ENCODE measurements around the gene EEF1AKMT4.

Gene EEF1AKMT4

GRCh38 chr3:184236033-184236410 is 13.4 kb upstream of the EEF1AKMT4 start:
- DNase-seq = no peak

- no peak for DNase-seq
Observed at GRCh38 chr3:184236636-184237035, 12.8 kb upstream of the EEF1AKMT4 start.

DNA sequence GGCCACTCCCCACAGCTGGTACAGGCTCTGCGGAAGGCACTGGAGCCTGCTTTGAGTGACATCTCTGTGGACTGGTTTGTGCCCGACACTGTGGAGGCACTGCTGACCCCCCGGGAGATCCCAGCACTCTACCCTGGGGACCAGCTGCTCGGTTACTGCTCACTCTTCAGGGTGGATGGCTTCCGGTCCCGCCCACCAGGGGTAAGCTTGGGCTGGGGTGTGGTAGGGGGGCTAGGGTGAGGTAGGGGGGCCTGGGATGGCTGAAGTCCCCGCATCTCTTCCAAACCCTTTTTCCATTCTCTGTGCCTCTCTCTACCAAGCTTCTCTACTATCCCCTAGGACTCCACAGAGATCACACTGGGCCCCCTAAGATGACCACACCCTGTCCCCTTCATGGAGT is 12.3 kb upstream of the EEF1AKMT4 start:
- DNase-seq = no peak

DNA sequence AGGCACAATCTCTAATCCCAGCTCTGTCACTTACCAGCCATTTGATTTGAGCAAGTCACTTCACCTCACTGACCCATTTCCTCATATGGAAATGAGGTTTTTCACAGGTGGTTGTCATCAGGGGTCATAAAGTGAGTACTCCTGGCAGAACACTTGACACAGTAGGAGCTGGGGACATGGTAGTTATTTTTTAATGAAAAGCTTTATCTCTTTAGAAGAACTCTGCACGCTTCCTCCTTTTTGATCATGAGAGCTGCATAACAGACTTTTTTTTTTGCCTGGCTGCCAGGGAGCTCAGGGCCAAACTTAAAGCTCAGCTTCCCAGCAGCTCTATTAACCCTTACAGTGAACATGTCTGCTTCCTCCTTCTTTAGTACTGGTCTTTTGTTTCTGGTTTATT is 11.7 kb upstream of the EEF1AKMT4 start:
- DNase-seq = no peak

GRCh38 chr3:184238246-184238818 is 11.1 kb upstream of the EEF1AKMT4 start:
- no peak for DNase-seq

DNA sequence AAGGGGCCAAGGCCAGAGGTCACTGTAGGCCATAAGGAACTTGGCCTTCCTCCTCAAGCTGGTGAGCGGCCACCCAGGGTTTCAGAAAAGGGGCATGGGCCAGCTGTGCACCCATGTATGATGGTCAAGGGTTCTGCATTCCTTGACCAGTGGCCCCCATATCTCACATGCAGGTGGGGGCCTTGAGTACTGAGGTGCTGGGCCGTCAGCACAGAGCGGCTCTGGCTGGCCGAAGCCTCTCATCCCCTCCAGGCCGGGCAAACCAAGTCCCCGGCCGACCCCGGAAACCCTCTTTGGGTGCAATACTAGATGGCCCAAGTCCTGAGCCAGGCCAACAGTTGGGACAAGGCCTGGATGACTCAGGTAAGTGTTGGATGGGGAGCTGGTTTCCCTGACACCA is 10.3 kb upstream of the EEF1AKMT4 start:
- DNase-seq = no peak

DNA sequence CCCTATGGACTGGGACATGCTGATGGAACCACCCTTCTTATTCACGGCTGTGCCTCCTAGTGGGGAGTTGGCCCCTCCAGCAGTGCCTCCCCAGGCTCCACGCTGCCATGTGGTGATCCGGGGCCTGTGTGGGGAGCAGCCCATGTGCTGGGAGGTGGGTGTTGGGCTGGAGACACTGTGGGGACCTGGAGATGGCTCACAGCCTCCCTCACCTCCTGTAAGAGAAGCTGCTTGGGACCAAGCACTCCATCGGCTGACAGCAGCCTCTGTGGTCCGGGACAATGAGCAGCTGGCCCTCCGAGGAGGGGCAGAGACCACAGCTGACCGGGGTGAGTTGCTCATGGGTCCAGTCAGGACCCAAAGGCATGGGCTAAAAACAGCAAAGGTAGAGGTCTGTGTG is 9.8 kb upstream of the EEF1AKMT4 start:
- no peak for DNase-seq

GRCh38 chr3:184240384-184241140 is 8.9 kb upstream of the EEF1AKMT4 start:
- DNase-seq = no peak

DNA sequence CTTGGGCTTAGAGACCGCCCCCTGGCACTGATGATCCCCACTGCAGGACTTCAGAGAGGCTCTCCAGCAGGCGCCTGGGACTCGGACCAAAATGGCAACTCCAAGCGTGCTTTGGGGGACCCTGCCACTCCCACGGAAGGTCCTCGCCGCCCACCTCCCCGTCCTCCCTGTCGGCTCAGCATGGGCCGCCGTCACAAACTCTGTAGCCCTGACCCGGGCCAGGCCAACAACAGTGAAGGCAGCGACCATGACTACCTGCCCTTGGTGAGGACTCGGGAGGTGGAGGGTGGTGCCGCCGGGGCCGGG is 8.4 kb upstream of the EEF1AKMT4 start:
- DNase-seq = no peak

- no peak for DNase-seq
Observed at GRCh38 chr3:184241447-184242296, 7.8 kb upstream of the EEF1AKMT4 start.

GRCh38 chr3:184242297-184242685 is 7.2 kb upstream of the EEF1AKMT4 start:
- no peak for DNase-seq

DNA sequence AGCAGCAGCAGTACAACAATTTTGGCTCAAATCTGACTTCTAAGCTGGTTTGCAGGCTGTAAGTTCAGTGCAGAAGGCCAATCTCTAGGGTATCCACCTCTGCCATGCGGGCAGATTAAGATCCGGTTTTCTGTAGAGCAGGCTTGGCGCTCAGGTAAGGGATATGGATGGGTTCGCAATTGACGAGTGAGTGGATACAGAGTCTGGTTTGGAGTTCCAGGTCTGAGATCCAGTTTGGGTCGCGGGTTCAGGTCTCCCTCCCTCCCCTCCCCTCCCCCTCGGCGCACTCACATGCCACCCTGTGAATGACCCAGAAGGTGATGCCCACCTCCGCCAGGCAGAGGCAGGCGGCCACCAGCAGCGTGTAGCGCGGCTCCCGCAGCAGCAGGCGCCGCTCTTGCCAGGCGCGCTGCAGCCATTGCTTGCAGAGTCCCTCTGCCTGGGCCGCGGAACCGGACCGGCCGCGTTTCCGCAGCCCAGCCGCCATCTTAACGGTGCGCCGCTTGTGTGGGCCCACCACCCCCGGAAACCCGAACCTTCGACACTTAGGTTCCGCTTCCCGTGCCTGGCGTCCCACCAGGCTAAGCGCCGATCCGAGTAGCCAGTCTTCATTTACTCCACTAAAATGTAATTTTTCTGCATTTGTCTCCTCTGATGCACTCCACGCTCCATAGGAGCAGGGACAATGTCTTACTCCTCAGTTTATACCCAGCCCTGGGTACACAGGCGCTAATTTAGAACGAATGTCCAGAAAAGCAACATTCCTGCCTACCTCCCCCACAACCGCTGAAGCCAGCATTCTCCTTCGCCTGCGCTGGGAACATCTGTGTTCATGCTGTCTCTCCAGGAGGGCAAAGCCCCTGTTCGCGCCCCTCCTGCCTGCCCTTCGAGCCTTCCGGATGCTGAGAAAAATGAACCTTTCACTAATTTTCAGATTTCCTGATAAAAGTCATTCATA is 739 bp upstream of the EEF1AKMT4 start, which contains the start of gene ALG3:
Gene ALG3 (minus strand): TSS at position 509 of the 958 bp plus-strand sequence. CDS start 22 bp downstream, at position 487.
- DNase-seq = peak; percentile 92

DNA sequence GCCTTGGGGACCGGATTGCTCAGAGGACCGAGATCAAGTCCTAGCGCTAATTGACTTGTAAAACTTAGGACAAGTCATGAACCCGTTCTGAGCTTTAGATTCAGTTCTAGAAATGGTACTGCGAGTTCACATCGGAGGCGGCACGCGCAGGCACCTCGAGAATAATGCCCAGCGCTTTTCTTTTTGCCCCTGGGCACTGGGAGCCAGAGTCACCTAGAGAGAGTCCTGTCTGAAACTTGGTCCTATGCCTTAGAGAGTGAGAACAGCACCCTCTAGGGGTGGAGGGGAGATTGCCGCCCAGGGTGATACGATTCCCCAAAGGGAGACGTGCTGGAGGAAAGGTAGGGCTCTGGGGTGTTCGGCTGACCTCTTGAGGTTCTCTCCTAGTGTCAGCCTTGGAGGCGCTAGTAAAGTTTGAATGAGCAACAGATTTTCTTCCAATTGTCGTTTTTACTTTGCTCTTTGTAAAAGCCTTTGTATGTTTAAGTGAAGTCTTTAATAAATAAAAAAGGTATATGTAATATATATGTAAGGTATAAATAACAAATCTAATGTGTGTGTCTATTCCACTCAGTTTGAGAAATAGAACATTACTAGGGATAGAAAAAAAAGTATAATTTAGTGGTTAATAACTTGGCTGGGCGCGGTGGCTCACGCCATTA is 826 bp downstream of the EEF1AKMT4 start:
- peak; percentile 95 for DNase-seq

- DNase-seq = peak; percentile 53
Observed at GRCh38 chr3:184255291-184256039, 6.0 kb downstream of the EEF1AKMT4 start.

- no peak for DNase-seq
Observed at GRCh38 chr3:184257083-184257915, 7.8 kb downstream of the EEF1AKMT4 start.

GRCh38 chr3:184258926-184259325 is 9.5 kb downstream of the EEF1AKMT4 start:
- DNase-seq = no peak

DNA sequence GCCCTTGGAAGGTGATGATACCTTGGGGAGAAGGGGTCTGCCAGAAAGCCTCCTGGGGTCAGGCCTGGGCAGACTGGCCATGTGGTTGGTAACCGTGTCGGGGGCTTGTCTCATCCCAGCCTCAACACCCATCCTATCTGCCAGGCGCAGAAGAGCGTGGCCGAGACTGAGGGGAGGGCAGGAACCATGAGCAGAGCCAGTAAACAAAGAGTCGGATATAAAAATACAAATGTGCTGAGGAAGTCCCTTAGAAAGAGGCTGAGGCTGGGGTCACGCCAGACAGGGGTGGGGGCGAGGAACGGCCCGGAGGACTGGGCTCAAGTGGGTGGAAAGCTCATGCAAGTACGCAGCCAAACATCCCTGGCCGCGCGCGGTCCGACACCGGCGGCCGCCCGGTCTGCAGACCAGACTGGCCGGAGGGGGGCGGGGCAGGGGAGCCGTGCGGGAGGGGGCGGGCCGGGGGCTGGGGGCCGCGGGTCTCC is 10.0 kb downstream of the EEF1AKMT4 start:
- no peak for DNase-seq

DNA sequence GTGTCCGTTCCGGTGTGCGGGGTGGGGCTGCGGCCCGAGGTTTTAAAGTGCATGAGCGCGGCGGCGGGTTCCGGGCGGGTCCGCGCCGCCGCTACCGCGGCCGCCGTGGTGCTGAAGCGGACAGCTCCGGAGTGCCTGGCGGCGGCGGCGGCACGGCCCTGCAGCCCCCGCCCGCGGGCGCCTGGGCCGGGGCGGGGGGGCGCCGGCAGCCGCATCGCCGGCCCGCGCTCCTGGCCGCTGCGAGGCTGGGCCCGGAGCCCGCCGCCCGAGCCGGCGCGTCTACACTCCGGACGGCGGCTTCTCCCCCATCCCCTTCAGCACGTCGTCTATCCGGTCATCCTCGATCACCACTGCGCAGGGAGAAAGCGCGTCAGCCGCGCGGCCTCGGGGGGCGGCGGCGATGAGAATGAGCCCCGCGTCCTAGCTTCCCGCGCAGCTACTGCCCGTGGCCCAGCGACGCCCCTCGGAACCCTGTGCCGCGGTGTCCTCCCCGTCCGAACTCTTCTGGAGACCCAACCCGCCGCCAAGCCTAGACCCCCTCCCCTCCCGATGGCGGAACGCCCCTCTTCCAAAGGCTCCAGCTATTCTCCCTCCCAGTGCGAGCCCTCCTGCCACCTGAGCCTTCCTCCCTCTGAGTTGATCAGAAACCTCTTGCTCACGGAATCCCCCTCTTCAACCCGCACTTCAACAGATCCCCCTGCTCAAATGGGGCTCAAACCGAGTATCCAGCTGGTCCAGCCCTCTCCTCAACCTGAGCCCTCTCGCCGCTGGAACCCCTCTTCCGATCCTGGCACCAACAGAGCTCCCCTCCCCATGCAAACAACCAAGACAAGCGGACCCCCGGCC is 10.6 kb downstream of the EEF1AKMT4 start:
- peak; percentile 42 for DNase-seq

GRCh38 chr3:184260724-184261269 is 11.3 kb downstream of the EEF1AKMT4 start:
- DNase-seq = no peak
